GM23248 (cell line): ENCODE results near the gene RABGAP1L.

Experiments
- EZH2 ChIP-seq: fragments of 200-600 bp; sonication (generic); IDR thresholded peaks from 2 replicates; pipeline ENCODE4 v1.6.1; 2018; ENCODE audit warnings: antibody characterized with exemption, mild to moderate bottlenecking; ENCODE audit not compliant: insufficient read depth, poor library complexity, severe bottlenecking
- EZH2phosphoT487 ChIP-seq: fragments of 200-600 bp; sonication (generic); IDR thresholded peaks from 2 replicates; pipeline ENCODE4 v1.6.1; 2018; ENCODE audit warnings: antibody characterized with exemption, moderate library complexity, mild to moderate bottlenecking, low read depth; ENCODE audit not compliant: insufficient read depth

DNA sequence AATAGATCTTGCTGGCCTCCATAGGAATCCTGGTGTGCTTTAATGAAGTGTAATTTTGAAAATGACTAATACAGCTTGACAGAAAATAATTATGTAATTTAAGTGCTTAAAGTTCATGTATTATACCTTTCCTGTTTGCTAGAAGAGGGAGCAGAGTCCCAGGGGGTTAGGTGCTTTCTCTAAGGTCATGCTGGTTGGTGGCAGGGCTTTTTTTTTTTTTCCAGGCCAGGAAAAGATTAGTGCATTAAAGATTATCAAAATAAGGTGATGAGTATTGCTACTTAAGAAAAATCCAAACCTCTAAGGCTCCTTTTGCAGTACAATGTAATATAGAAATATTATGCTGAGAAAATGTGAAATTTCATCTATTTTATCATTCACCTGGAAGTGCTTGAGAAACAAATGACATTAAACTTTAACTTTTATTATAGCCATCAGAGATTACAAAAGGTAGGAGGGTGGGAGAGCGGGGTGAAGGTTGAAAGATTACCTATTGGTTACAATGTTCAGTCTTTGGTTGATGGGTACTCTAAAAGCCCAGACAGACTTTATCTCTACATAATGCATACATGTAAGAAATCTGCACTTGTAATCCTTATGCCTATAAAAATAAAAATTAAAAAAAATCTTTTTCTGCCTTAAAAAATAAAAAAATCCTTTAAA, 110.8 kb downstream of the RABGAP1L start:
- no peak for TF ChIP-seq EZH2phosphoT487
- no peak for TF ChIP-seq EZH2
